22Rv1 (cell line): ENCODE measurements around the gene CDC123.
"Not testable (repeated sequence)": the region's sequence is repeated elsewhere in the genome, so short reads cannot be mapped to it uniquely, and the experiment has no call there.

Experiments
- CTCF ChIP-seq: fragments of 450-650 bp; IDR thresholded peaks from 2 replicates; pipeline ENCODE4 v1.5.1; 2017; ENCODE audit warnings: mild to moderate bottlenecking
- ZFX ChIP-seq: fragments of 450-650 bp; IDR thresholded peaks from 2 replicates; pipeline ENCODE4 v1.6.1; 2017; ENCODE audit warnings: antibody characterized with exemption, borderline replicate concordance

GRCh38 chr10:12226438-12226837 lies 30.4 kb downstream of the CDC123 start:
- TF ChIP-seq ZFX, CTCF: not testable (repeated sequence)
